Activated CD4-positive, alpha-beta T cell treated with anti-CD3 and anti-CD28 coated beads, Interleukin-2, amount 50 U/mL, for 4 hours (primary cell): ENCODE measurements around the gene SINHCAF.

ENCODE experiments used
- DNase-seq, 2 experiments: peaks; one replicate each; pipeline ENCODE4 v3.0.0-alpha.2; 2020

The SINHCAF gene

DNA sequence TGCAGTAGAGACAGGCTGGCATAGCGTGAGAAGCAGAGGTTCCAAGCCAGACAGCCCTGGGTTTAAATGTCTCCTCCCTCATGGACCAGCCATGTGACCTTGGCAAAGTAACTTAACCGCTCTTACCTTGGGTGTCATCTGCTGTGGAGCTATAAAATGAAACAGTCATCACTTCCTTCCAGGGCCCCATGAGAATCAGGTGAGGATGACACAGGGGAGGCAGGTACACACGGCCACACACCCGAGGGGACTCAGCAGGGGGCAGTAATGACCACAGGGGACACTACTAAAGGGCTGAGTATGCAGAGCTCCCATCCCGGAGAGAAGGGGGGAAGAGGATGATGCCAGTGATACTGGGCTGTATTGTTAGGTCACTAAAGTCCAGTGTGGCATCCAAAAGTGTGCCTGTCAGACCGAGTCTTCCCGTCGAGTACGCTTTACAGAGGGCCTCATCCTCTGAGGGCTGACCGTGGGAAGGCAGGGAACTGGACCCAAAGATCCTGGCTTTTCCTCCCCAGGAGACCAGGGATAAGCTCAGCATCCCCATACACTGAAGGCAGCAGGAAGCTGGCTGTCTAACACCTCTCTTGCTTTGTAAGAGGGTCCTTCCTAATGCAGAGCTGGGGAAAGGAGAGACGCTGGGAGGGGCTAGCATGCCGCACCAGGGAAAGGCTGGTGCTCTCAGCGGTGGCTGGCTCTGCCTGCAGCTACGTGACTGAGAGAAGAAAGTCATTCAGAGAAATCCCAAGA is 94.2 kb downstream of the SINHCAF start:
- DNase-seq: no peak
